ENCODE data around the gene ARX.

The ARX gene

DNA sequence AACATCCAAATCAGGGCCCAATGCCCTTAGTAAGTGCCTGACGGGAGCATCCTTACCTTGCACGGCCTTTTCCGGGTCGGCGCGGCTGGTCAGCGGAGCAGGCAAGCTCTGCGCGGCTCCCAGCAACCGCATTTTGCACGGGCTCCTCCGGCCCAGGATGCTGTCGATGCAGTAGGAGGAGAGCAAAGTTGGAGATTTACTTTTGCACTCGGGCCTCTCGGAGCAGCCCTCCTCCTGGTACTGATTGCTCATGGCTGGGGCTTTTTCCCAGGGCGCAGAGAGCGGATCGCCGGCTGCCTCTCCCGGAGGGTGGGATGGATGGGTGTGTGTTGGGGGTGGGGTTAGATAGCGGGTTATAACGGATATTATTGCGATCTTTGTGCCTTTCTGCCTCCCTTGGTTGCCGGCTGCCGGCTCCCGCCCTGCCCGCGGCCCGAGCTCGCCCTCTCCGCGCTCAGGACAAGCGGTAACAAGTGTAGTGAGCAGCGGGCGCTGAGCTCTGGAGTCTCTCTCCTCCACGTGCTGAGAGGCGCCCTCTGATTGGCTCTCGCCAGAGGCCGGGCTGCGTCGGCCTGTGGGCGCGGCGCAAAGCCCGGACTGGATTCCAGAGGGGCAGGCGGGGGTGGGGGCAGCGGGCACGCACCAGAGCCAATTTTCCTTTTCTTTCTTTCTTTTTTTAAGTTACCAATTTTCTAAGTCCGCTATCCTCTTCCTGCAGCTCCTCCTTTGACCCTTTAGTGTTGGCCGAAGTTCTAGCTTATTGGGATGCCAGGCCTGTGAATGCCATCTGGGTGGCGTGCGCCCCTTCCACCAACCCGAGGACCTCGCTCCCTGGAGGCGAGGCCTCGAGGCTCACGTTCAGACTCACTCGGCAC, at the start of gene ARX:
ARX (minus strand) TSS at position 480 of the 875 bp plus-strand sequence; CDS start at position 252, 228 bp downstream.
- no peak for DNase-seq (ENCODE audit: low read depth in 2 of 2)

DNA sequence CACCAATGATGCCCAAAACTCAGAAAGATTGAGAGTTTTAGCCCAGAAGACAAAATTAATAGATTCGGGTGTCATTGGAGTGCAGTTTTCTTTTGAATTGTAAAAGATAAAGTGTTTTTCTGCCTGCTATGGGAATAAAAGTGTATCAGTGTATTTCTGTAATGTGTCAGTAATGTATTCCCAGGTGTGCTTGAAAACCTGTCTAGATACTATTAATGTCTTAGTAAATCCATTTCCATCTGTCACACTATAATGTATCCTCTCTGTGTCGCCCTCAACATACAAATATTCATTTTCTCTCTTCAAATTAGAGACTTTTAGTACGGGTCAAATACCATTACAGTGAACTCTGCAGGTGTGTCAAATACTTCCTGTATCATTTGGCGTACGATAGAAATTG, 43.5 kb upstream of the ARX start:
- no peak for DNase-seq (ENCODE audit: low read depth in 2 of 2)

DNA sequence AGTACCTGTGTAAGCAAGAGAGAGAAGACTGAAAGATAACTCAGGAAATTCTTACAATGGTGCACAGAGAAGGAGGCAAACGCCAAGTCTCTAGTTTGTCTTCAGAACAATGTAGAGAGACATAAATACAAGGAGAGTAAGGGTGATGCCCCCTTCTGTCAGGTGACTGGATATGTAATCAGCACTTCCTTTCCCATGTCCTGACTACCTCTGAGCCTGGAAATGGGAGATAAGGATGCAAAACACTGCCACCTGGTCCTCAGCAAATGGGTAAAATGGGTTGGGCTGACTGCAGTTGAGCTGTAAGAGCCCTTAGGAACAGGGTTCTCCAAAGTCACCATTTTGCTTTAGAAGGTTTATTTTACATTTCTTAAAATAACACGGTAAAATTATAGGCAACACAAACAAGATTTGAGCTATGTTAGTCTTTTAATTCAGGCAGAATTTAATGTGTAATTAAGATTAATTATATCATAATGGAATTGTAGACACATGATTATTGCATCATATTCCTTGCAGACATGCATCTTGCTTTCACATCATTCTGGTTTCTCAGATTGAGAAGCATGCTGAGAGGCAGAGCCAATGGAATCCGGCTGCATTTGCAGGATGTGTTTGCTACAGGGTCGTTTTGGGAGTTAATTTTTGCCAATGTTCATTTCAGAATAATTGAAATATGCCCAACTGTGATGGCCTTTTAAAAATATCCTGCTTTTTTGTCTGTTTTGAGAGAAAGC, 37.2 kb upstream of the ARX start:
- DNase-seq (ENCODE audit: low read depth in 2 of 2) = no peak

DNA sequence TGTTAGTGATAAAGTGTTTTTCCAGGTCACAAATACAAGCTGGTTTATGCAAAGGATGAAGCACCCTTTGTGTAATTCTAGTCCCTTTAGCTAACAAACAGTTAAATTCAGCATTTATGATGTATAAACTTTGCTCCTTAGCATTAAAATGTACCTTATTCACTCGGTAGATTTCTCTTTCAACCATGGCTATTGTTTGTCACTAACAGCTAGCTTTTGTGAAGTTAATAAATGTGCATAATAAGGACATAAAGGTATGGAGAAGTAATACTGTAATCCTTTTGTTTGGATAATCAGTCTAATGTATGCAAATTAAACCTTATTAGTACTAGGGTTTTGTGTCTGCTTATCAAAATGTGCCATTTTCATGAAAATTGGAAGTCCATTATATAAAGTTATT, 34.2 kb upstream of the ARX start:
- DNase-seq (ENCODE audit: low read depth in 2 of 2) = no peak

DNA sequence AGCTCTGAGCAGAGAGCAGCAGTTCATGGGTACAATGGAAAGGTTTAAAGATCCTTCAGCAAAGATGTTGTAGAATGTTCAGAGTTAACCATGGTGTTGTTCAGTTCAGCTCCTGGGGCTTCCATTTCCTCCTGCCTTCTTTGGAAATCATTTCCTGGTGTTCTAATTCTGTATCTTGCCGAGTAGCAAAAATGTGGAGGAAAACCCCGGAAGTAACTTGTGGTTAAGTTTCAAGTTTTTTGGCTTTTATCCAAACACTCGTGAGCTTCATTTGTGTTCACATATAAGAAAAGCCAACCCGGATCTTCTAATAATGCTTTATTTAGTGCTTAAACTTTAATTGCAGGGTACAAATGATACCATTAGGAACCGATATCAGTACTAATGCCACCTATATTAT, 33.6 kb upstream of the ARX start:
- no peak for DNase-seq (ENCODE audit: low read depth in 2 of 2)

DNA sequence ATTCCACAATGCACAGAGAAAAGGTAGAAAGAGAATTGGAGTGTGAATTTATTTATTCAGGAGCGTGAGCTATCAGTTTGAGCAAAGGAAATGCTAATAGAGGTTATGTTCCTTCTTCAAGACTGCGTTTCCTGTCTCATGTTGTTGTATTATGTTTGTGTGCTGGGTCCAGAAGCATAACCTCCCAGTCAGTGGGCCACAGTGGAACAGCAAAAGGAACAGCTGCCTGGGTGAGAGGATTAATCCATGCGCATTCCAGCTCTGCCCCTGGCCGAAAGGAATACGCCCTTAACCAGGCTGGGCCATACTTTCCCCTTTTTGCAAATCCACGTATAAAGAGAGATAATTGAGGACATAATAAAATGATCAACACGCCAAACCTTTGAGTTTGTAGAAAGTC, 32.4 kb upstream of the ARX start:
- DNase-seq (ENCODE audit: low read depth in 2 of 2) = no peak

DNA sequence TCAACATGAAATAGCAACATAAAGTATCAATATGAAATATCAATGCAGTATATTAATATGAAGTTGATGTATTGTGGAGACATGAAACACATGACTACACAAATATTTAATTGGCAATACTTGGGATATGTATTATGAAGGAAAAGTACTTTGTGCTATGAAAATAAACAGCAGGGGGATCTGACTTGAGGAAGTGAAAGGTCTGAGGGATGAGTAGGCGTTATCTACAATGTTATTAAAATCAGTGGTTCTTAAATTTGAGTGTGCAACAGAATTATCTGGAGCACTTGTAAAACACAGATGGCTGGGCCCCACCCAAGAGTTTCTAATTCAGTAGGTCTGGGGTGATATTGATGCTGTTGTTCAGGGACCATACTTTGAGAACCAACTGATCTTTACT, 27.4 kb upstream of the ARX start:
- no peak for DNase-seq (ENCODE audit: low read depth in 2 of 2)

DNA sequence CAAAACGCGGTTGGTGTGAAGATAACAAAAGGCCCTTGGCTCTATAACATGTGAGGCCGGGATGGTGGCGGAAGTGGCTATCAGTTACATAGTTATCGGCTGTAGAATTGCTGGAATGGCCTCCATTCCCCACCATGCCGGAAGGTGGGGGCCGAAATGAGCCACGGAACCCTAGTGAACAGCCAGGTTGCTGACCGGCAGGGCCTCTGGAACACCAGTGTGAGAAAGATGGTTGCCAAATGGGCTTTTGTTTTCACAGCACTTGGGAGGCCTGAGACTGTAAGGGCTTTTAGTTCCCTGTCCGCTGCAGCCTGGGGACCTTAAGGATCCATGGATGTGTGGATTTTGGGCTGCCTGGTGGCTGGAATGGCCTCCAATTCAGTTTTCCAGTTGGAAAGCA, 23.3 kb upstream of the ARX start:
- DNase-seq (ENCODE audit: low read depth in 2 of 2) = no peak

DNA sequence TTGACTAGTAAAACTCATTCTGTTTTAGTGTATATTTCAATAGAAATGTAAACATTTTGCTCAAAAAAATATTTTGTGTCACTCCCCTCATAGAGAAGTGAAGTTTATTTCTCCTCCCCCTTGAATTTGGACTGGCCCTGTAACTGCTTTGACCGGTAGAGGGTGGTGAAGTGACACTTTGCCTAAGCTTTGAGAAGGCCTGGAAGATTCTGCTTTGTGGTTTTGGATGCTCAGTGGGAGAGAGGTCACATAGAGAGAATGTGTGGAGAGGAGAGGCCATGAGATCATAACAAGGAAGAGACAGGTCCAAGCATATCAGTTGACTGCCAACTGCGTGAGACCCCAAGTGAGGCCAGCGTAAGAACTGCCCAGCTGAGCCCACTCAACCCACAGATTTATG, 19.1 kb upstream of the ARX start:
- DNase-seq (ENCODE audit: low read depth in 2 of 2) = no peak

DNA sequence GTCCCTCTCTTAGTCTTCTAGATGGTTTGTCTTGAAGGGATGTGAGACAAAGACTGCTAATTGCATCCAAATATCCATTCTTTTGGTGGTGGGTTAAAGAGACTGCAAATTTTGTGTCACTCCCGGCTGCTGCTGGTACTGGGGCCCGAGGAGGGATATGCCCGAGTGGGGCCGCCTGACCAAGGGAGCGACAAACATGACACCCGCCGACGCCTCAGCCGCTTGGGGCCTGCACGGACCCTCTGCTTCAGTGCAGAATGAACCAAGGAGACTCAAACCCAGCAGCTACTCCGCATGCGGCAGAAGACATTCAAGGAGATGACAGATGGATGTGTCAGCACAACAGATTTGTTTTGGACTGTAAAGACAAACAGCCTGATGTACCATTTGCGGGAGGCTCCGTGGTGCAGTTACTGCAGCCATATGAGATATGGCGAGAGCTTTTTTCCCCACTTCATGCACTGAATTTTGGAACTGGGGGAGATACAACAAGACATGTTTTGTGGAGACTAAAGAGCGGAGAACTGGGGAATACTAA, 13.6 kb upstream of the ARX start:
- no peak for DNase-seq (ENCODE audit: low read depth in 2 of 2)

DNA sequence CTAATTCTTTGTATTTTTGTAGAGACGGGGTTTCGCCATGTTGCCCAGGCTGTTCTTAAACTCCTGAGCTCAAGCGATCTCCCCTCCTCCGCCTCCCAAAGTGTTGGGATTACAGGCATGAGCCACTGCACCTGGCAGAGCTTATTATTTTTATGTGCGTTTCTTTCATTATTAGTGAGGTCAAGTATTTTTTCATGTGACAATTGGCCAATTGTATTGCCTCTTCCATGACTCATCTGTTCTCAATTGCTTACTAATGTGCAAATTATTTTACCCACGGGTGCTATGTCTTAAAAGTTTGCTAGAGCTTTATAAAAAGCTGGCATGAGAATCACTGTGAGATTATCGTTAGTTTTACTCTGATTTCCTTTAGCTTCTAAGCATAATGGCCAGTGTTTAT, 13.0 kb upstream of the ARX start:
- no peak for DNase-seq (ENCODE audit: low read depth in 2 of 2)

DNA sequence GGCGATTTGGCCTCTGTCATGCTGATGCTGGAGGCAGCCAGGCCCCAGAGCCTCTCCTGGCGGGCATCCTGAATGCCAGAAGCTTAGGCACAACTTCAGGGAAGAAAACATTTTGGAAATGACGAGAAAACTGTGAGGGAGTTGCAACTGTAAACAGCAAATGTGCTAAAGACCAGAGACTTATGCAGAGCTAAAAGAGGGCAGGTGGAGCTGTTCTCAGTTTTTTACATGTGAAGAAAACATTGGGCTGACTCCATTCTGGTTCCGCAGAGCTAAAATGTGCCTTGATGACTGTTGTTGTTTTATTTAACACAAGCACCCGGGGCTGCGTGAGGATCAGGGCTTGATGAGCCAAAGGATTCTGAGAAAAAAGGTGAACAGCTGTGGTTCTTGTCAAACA, 10.8 kb upstream of the ARX start:
- DNase-seq (ENCODE audit: low read depth in 2 of 2) = no peak

DNA sequence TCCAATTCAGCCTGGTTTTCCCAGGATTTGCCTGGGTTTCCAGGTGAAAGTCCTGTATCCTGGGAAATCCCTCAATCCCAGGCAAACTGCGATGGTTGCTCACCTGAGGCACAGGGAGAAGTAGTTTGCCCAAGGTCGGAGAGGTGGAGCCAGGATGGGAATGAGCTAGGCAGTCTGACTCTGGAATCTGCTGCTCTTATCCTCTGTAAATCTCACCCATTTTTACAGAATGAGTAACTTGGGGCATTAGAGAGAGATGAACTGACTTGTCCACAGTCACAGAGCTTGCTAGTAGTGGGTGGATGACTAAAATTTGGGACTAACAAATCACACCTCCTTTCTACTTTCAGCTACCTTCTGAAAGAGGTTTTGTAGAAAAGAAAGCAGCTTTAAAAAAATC, 9.8 kb upstream of the ARX start:
- no peak for DNase-seq (ENCODE audit: low read depth in 2 of 2)

DNA sequence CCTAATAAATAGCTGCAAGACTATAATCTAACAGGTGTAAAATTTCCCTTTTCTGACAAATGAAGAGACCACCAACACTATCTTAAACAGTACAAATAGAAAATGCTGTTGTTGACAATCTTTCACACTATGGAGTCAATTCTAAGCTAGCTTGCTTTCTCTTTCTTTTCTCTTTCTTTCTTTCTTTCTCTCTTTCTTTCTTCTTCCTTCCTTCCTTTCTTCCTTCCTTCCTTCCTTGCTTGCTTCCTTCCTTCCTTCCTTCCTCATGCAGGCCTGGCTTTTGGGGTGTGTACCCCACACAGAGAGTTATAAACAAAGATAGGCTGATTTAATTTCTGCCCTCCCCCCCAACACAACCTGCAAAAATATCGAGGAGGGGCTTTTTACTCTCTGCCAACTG, 8.1 kb upstream of the ARX start:
- DNase-seq (ENCODE audit: low read depth in 2 of 2) = no peak

DNA sequence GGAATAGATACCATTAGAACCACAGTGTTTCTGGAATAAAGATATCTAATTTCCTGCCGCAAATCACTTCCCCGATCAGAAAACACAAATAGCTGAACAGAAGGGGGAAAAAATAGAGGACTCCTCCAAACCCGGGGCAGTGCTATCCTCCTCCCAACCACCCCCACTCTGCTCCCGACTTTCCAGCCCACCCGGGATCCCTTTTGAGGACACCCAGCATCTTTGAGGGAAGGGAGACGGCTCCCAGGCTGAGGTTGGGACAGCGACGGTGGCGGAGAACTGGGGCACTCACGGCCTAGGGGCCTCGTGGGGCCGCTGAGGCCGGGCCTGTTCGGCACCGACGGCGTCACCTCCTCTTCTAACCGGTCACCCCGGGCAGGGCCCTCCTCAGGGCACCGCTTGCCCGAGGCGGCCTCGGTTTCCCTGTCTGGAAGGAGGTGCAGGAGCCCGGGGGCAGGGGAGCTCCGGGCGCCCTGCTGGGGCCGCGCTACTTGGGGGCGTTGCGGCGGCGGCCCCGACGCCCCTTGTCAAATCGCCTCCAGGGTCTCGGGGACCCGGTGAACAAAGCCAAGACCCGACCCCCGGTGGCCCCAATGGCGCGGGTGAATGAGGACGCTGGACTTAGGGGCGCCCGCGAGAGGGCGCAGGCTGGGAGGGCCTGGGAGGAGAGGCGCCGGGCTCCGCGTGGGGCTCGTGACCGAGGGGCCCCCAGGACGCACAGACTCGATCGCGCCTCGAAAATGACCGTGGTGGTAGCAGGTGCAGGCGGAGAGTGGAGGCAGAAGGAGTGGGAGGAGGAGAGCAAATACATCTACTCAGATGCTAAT, 6.9 kb upstream of the ARX start:
- no peak for DNase-seq (ENCODE audit: low read depth in 2 of 2)

DNA sequence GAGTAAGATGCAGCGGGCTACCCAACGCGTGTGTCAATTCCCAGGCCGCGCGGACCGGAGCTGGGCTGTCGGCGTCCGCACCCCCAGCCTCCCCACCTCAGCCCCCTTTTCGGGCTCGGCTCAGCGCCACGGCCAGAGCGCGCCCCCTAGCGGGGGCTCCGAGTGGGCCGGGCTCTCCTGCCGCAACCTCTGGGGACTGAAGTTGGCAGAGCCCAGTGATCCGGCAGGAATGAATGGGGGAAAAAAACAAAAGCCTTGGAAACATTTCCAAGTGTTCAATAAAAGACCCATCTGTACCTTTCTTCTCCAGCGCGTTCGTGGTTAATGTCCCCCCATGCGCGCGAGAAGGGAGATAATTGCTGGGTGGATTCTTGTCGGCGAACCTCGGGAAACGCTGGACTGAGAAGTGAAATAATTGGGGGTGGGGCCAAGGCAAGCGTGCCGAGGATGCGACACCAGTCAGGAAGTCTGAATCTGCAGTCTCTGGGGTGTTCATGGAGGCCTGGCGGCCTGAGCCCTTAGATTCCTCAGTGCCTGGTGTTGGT, 5.2 kb upstream of the ARX start:
- DNase-seq (ENCODE audit: low read depth in 2 of 2) = no peak

DNA sequence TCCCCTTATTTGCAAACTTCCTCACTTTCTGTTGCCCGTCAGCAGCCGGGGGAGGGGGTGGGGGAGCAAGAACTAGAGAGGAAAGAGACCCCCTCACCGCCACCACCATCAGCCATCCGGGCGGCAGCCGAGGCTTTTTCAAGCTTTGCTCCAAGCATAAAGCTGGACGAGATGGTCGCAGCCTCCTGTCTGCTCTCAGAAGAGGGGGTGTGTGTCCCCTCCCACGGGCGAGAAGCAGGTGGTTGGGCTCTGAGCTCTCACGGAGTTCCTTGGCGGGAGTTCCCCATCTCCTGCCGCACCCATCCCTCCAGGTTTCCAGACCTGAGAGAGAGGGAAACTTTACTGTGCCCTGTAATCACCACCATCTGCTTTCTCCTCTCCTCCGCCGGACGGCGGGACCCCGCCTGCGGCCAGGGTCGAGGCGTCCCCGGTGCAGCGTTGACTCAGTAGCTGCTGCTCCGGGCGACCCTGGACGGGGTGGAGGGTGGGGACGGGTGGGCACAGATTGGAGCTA, 4.7 kb upstream of the ARX start:
- no peak for DNase-seq (ENCODE audit: low read depth in 2 of 2)

DNA sequence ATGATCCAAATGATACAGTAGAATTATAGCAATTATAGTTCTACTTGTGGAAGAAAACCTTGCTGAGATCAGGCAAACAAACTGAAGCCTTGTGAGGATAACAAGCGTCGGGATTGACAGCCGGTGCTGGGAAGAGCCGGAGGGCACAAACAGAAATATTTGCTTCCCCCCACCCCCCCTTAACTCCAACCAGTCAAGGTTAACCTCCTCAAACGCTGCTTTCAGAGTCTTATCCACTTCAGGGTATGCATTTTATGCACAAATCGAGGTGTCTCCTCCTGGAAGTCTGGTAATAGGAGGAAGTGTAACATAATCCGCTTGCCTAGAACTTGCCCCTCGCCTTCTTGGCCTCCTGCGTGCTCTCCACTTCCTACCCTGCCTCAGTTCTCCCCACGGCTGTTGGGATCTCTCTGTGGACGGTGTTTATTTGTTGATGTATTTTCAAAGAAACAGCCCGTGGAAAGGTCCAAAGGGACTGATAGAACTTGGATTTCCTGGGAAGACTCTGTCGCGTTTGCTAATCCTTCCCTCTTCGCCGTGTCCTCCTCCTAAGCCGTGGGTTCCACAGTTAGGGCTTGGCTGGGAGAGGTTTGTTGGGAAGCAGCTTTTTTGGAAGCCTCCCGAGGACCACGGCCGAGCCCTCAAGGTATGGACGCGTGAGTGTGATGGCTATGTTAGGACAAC, 4.1 kb upstream of the ARX start:
- DNase-seq (ENCODE audit: low read depth in 2 of 2) = no peak

DNA sequence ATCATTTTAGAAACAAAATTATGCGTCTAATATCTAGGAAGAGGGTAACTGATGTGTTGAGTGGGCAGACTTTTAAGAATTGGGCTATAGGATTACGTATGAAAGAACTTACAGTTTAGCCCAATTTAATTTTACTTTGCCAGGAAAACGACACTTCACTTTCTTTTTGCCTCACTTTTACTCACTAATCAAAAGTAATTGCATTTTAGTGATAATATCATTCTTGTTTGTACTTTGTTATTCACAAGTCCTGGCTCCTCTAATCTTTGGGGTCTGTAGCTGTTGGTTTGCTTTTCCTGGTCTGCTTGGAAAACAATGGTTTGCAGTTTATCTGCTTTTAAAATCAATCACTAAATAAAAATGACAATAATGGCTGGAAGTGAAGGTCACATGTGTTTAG, 2.9 kb upstream of the ARX start:
- DNase-seq (ENCODE audit: low read depth in 2 of 2) = no peak

DNA sequence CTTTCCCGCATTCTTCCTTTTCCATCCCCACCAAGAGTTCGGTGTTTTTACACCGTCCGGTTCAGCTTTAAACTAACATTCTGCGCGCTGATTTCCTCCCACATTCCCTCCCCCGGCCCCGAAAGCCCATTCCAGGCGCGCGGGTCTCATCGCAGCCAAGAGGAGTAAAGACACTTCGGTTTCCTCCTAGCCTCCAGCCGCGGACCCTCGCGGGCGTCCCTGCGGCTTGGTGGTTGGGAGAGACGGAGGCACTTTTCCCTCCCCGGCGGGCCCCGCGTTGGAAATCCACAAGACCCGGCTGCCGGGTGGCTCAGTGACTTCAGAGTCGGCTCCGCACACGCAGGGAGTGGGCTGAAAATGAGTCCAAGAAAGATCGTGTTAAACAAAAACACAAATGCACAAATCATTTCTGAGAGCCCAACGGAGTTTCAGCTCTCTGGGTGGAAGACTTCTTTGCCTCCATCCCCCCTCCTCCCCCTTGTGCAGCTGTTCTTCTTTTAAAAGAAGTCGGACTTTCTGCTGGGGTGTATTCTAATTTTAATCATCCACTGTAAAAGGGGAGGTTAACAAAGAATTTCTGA, 2.0 kb upstream of the ARX start:
- DNase-seq (ENCODE audit: low read depth in 2 of 2) = no peak
